Gastroesophageal sphincter (tissue), 3 donors: ENCODE data around the gene SLC25A1.

Experiments
- POLR2A ChIP-seq, 2 donors: fragments of 450-650 bp; IDR thresholded peaks; one replicate each; pipeline ENCODE4 v1.6.1; 2017; ENCODE audit warnings: antibody characterized with exemption in 2 of 2, mild to moderate bottlenecking in 2 of 2, moderate library complexity in 1 of 2
- TF ChIP-seq, protein P1 (sequence below), 4 experiments: fragments of 200-600 bp in 2 of 4; fragments of 450-650 bp in 2 of 4; sonication (generic) in 1 of 4; IDR thresholded peaks; one replicate each; pipeline ENCODE4 v1.5.1; 2017 to 2019; ENCODE audit warnings: antibody characterized with exemption in 4 of 4, mild to moderate bottlenecking in 2 of 4, moderate library complexity in 2 of 4

DNA sequence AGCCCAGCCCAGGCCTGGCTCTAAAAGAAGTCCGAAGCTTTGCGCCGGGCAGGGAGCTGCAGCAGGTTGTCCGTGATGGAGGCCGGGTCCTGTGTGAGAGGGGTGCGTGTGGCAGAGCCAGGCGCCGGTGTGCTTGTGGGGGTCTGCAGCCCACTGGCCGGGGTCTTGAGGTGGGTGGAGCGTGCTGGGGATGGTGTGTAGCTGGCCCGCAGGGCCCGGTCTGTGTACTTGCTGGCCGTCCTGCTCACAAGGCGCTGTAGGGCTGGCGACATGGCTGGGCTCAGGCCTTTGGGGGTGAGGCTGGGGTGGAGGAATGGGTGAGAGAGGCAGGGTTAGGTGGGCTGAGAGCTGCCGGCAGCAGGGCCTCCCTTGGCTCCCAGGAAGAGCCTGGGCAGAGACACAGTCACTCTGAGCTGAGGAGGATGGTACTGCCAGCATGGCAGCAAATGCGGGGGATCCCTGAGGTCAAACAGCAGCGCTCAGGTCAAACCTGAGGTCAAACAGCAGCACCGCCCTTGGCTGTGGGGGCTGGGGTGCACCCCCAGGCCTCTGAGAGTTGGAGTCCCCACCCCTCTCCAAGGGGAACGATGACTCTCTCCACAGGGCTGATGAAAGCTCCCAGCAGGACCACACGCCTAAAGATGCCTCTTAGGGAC, 44.2 kb downstream of the SLC25A1 start:
- TF ChIP-seq, protein P1, sequence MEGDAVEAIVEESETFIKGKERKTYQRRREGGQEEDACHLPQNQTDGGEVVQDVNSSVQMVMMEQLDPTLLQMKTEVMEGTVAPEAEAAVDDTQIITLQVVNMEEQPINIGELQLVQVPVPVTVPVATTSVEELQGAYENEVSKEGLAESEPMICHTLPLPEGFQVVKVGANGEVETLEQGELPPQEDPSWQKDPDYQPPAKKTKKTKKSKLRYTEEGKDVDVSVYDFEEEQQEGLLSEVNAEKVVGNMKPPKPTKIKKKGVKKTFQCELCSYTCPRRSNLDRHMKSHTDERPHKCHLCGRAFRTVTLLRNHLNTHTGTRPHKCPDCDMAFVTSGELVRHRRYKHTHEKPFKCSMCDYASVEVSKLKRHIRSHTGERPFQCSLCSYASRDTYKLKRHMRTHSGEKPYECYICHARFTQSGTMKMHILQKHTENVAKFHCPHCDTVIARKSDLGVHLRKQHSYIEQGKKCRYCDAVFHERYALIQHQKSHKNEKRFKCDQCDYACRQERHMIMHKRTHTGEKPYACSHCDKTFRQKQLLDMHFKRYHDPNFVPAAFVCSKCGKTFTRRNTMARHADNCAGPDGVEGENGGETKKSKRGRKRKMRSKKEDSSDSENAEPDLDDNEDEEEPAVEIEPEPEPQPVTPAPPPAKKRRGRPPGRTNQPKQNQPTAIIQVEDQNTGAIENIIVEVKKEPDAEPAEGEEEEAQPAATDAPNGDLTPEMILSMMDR (IDR thresholded peaks at IDR 0.05): no peak
- no peak for TF ChIP-seq POLR2A (IDR thresholded peaks at IDR 0.05)
